ENCODE results near the gene KCNT2. TPM values are rescaled to one million over a fixed set of nuclear protein-coding genes. Genes with fewer than 3 reads are reported as not detected.

Gene KCNT2
- polyA plus RNA-seq, 2 of the 4 experiments (the other 2 are of a cell fraction), result 0.14 to 1.7 TPM

DNA sequence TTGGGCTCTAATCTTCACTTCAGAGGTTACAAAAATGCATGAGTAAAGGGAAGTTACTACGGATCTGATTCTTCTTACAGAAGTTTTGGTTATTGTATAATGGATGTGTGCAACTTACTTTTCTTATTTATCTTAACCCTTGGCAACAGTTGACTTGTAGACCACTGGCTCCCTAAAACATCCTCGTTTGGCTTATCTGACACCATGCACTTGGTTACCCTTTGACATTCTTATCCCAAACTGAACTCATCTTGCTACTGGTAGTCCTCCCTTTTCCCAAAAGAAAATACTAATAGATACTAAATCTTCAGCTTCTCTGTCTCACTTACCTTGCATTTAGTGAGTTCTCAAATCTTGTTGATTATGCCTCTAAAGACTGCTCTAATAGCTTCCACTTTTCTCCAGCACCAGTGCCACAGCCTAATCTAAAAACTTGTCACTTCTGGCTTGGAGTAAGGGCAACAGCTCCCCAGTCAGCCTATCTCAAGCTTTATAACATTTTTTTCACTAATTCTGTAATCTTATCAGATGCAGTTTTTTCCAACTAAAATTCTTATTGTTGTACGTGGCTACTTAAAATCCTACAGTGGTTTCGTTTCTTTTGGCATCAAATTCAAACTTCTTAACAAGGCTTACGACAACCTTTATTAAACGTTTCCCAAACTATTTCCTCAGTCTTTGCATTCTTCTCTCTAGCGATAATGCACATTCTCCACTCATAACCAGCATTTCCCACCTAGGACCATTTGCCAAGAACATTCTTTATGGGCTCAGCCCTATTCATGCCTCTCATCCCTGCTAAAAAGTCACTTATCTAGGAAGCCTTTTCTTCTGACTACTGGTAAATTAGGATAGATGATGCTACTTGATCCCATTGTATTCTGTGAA is 204.2 kb downstream of the KCNT2 start:
- FAIRE-seq, result no peak
- Histone ChIP-seq H3K4me3 (no peak overlapping the region), H3K4me2 (no peak overlapping the region), H3K9me3 (no peaks in the 10 kb centered on the region), H3K27ac (no peak overlapping the region), H3K4me1 (peaks cover 17% of the 10 kb centered on the region)
- TF ChIP-seq ZC3H11A (IDR thresholded peaks at IDR 0.05) (no peak), MAFK (IDR thresholded peaks at IDR 0.05; ENCODE audit: partially characterized antibody) (no peak), FOXS1 (CRISPR knock-in tag; IDR thresholded peaks at IDR 0.05) (no peak)
- TF ChIP-seq, protein P1, sequence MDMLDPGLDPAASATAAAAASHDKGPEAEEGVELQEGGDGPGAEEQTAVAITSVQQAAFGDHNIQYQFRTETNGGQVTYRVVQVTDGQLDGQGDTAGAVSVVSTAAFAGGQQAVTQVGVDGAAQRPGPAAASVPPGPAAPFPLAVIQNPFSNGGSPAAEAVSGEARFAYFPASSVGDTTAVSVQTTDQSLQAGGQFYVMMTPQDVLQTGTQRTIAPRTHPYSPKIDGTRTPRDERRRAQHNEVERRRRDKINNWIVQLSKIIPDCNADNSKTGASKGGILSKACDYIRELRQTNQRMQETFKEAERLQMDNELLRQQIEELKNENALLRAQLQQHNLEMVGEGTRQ (IDR thresholded peaks at IDR 0.05), result no peak
- ChIA-PET POLR2A (no interaction called here), CTCF (no interaction called here)
- no peak for ATAC-seq
- DNase-seq (ENCODE audit: low read depth in 1 of 2, low spot score in 1 of 2), result no peak
- WGBS (ENCODE audit: missing lambda C conversion rate), result 70% methylated on average over 7 of the region's 7 CpGs

DNA sequence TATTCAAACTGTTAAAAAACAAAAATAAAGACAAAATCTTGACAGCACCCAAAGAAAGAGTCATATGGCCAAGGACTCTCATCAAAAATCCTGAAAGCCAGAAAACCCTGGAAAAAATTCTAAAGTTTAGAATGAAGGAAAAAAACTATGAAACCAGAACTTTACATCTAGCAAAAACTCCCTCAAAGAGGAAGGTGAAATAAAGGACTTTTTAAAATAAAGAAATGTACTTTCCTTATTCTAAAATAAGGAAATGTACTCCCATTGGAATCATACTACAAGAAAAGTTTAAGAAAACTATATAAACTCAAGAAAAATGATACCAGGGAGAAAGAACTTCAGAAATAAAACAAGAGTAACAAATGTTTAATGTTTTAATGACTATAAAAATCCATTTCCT is 206.3 kb downstream of the KCNT2 start:
- H3K27ac ChIP-seq, result no peak overlapping the region
- TF ChIP-seq TFCP2L1 (CRISPR knock-in tag; IDR thresholded peaks at IDR 0.05), result no peak
- TF ChIP-seq SREBF2 (IDR thresholded peaks at IDR 0.05), result no peak
- TF ChIP-seq JUNB (IDR thresholded peaks at IDR 0.05), result no peak
- TF ChIP-seq, protein P2, sequence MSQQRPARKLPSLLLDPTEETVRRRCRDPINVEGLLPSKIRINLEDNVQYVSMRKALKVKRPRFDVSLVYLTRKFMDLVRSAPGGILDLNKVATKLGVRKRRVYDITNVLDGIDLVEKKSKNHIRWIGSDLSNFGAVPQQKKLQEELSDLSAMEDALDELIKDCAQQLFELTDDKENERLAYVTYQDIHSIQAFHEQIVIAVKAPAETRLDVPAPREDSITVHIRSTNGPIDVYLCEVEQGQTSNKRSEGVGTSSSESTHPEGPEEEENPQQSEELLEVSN (IDR thresholded peaks at IDR 0.05; ENCODE audit: borderline replicate concordance, low read depth), result no peak
- no peak for TF ChIP-seq KDM5A (IDR thresholded peaks at IDR 0.05)
- TF ChIP-seq CBX8 (IDR thresholded peaks at IDR 0.05), result no peak
- no peak overlapping the region for H3K4me3 ChIP-seq
- ChIA-PET CTCF (no interaction called here), POLR2A (no interaction called here)
- H3K9me3 ChIP-seq, result no peaks in the 10 kb centered on the region
- H3K4me1 ChIP-seq, result peaks cover under 1% of the 10 kb centered on the region; the same call in 2 of the 3 replicates
- FAIRE-seq (no peak), DNase-seq (ENCODE audit: low read depth in 1 of 2, low spot score in 1 of 2) (no peak), ATAC-seq (no peak)
- no peak overlapping the region for H3K4me2 ChIP-seq

DNA sequence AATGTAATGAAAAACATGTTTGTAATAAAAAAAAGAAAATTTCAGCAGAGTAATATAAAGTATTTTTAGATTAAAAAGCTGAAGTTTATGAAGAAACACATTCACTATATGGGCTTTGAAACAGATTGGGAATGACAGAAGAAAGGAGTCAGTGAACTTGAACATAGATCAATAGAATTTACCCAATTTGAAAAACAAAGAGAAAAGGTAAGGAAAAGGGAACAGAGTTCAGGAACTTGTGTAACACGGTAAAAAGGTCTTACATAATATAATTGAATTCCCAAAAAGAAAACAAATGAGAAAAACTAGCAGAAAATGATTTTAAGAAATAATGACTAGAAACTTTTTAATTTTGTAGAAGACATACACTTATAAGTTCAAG is 206.8 kb downstream of the KCNT2 start:
- ChIA-PET POLR2A (no interaction called here), CTCF (no interaction called here)
- ATAC-seq (no peak), DNase-seq (ENCODE audit: low read depth in 1 of 2, low spot score in 1 of 2) (no peak), FAIRE-seq (no peak)
- H3K9me3 ChIP-seq, result no peaks in the 10 kb centered on the region
- H3K4me2 ChIP-seq, result no peak overlapping the region
- 34% methylated on average over 1 of the region's 1 CpG for WGBS (ENCODE audit: missing lambda C conversion rate)
- H3K27ac ChIP-seq, result no peak overlapping the region
- H3K4me3 ChIP-seq, result no peak overlapping the region
- TF ChIP-seq FOSB (CRISPR knock-in tag; IDR thresholded peaks at IDR 0.05) (no peak), HOXB5 (CRISPR knock-in tag; IDR thresholded peaks at IDR 0.05) (no peak), SMC3 (IDR thresholded peaks at IDR 0.05) (no peak), RCOR1 (IDR thresholded peaks at IDR 0.05; ENCODE audit: low read depth, low read length) (no peak), NFE2L2 (conservative IDR thresholded peaks at IDR 0.05; ENCODE audit: low read length) (no peak), EHF (CRISPR knock-in tag; IDR thresholded peaks at IDR 0.05) (no peak), HOXB13 (CRISPR knock-in tag; IDR thresholded peaks at IDR 0.05; ENCODE audit: low read depth) (no peak), EHMT2 (IDR thresholded peaks at IDR 0.05; ENCODE audit: low read depth) (no peak), RAD21 (conservative IDR thresholded peaks at IDR 0.05 in 1 of 2, IDR thresholded peaks at IDR 0.05 in 1 of 2) (no peak), RNF2 (IDR thresholded peaks at IDR 0.05; ENCODE audit: borderline replicate concordance, low read depth) (no peak), JUN (IDR thresholded peaks at IDR 0.05) (no peak), MAZ (IDR thresholded peaks at IDR 0.05; ENCODE audit: borderline replicate concordance, low read depth, low read length) (no peak), CHD2 (IDR thresholded peaks at IDR 0.05; ENCODE audit: low read length, partially characterized antibody) (no peak), RARB (CRISPR knock-in tag; IDR thresholded peaks at IDR 0.05) (no peak)
- TF ChIP-seq, protein P2 (IDR thresholded peaks at IDR 0.05; ENCODE audit: borderline replicate concordance, low read depth), result no peak
- TF ChIP-seq, protein P3, sequence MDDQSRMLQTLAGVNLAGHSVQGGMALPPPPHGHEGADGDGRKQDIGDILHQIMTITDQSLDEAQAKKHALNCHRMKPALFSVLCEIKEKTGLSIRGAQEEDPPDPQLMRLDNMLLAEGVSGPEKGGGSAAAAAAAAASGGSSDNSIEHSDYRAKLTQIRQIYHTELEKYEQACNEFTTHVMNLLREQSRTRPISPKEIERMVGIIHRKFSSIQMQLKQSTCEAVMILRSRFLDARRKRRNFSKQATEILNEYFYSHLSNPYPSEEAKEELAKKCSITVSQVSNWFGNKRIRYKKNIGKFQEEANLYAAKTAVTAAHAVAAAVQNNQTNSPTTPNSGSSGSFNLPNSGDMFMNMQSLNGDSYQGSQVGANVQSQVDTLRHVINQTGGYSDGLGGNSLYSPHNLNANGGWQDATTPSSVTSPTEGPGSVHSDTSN (IDR thresholded peaks at IDR 0.05), result no peak
- H3K4me1 ChIP-seq, result no peaks in the 10 kb centered on the region

All from A549 (cell line).